NCI-H345 treated with DMSO at 0.1 percent for 48 hours (cell line): ENCODE results near the gene CORO2A.
"Not testable (repeated sequence)": the region's sequence is repeated elsewhere in the genome, so short reads cannot be mapped to it uniquely, and the experiment has no call there.

Experiments
- DNase-seq: peaks from one replicate; lab custom pipeline; 2025; ENCODE audit not compliant: unreplicated experiment; lab: John Stamatoyannopoulos, UW

The CORO2A gene

GRCh38 chr9:98086461-98086860 is 106.0 kb downstream of the CORO2A start:
- DNase-seq, result no peak

GRCh38 chr9:98085944-98086343 is 106.5 kb downstream of the CORO2A start:
- no peak for DNase-seq

GRCh38 chr9:98085058-98085457 is 107.4 kb downstream of the CORO2A start:
- DNase-seq, result no peak

GRCh38 chr9:98084396-98084795 is 108.0 kb downstream of the CORO2A start:
- DNase-seq, result no peak

- no peak for DNase-seq
These were observed 108.8 kb downstream of the CORO2A start for GRCh38 chr9:98083566-98084183.

- no peak for DNase-seq
These were observed 109.4 kb downstream of the CORO2A start for GRCh38 chr9:98083061-98083501.

- no peak for DNase-seq
These were observed 110.8 kb downstream of the CORO2A start for GRCh38 chr9:98081477-98082219.

GRCh38 chr9:98080780-98081179 is 111.7 kb downstream of the CORO2A start:
- no peak for DNase-seq

GRCh38 chr9:98080326-98080725 is 112.1 kb downstream of the CORO2A start:
- no peak for DNase-seq

GRCh38 chr9:98078895-98079294 is 113.5 kb downstream of the CORO2A start:
- no peak for DNase-seq

GRCh38 chr9:98076514-98076890 is 115.9 kb downstream of the CORO2A start:
- DNase-seq, result not testable (repeated sequence)

GRCh38 chr9:98075332-98075805 is 117.1 kb downstream of the CORO2A start:
- no peak for DNase-seq

GRCh38 chr9:98074115-98074990 is 118.1 kb downstream of the CORO2A start:
- DNase-seq, result peak; percentile 52

GRCh38 chr9:98071737-98072136 is 120.7 kb downstream of the CORO2A start:
- no peak for DNase-seq
